GM10266 (cell line): ENCODE measurements around the gene PCDHGB1.
"Not testable (repeated sequence)": the region's sequence is repeated elsewhere in the genome, so short reads cannot be mapped to it uniquely, and the experiment has no call there.

Experiments
- DNase-seq: peaks from one replicate; pipeline ENCODE4 v3.0.0; 2012; ENCODE audit errors: extremely low spot score
- TF ChIP-seq, protein P1 (sequence below): IDR thresholded peaks from 2 replicates; pipeline ENCODE4 v1.5.1; 2012; ENCODE audit warnings: mild to moderate bottlenecking, low read depth; ENCODE audit not compliant: control insufficient read depth, insufficient read depth; ENCODE audit errors: missing control alignments

Gene PCDHGB1

DNA sequence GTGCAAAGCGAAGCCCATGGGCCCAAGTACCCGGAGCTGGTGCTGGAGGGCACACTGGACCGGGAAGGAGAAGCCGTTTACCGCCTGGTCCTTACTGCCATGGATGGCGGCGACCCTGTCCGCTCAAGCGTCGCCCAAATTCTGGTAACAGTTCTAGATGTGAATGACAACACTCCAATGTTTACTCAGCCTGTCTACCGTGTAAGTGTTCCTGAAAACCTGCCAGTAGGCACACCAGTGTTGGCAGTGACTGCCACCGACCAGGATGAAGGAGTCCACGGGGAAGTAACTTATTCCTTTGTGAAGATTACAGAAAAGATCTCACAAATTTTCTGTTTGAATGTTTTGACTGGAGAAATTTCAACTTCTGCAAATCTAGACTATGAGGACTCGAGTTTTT lies 24.7 kb downstream of the PCDHGB1 start:
- DNase-seq: no peak
- TF ChIP-seq, protein P1, sequence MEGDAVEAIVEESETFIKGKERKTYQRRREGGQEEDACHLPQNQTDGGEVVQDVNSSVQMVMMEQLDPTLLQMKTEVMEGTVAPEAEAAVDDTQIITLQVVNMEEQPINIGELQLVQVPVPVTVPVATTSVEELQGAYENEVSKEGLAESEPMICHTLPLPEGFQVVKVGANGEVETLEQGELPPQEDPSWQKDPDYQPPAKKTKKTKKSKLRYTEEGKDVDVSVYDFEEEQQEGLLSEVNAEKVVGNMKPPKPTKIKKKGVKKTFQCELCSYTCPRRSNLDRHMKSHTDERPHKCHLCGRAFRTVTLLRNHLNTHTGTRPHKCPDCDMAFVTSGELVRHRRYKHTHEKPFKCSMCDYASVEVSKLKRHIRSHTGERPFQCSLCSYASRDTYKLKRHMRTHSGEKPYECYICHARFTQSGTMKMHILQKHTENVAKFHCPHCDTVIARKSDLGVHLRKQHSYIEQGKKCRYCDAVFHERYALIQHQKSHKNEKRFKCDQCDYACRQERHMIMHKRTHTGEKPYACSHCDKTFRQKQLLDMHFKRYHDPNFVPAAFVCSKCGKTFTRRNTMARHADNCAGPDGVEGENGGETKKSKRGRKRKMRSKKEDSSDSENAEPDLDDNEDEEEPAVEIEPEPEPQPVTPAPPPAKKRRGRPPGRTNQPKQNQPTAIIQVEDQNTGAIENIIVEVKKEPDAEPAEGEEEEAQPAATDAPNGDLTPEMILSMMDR: no peak

DNA sequence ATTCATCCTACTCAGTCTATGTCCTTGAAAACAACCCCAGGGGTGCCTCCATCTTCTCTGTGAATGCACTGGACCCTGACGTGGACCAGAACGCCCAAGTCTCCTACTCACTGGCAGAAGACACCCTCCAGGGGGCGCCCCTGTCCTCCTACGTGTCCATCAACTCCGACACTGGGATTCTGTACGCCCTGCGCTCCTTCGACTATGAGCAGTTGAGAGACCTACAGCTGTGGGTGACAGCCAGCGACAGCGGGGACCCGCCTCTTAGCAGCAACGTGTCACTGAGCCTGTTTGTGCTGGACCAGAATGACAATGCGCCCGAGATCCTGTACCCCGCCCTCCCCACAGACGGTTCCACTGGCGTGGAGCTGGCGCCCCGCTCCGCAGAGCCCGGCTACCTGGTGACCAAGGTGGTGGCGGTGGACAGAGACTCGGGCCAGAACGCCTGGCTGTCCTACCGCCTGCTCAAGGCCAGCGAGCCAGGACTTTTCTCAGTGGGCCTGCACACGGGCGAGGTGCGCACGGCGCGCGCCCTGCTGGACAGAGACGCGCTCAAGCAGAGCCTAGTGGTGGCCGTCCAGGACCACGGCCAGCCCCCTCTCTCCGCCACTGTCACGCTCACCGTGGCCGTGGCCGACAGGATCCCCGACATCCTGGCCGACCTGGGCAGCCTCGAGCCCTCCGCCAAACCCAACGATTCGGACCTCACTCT lies 25.7 kb downstream of the PCDHGB1 start:
- not testable (repeated sequence) for DNase-seq

DNA sequence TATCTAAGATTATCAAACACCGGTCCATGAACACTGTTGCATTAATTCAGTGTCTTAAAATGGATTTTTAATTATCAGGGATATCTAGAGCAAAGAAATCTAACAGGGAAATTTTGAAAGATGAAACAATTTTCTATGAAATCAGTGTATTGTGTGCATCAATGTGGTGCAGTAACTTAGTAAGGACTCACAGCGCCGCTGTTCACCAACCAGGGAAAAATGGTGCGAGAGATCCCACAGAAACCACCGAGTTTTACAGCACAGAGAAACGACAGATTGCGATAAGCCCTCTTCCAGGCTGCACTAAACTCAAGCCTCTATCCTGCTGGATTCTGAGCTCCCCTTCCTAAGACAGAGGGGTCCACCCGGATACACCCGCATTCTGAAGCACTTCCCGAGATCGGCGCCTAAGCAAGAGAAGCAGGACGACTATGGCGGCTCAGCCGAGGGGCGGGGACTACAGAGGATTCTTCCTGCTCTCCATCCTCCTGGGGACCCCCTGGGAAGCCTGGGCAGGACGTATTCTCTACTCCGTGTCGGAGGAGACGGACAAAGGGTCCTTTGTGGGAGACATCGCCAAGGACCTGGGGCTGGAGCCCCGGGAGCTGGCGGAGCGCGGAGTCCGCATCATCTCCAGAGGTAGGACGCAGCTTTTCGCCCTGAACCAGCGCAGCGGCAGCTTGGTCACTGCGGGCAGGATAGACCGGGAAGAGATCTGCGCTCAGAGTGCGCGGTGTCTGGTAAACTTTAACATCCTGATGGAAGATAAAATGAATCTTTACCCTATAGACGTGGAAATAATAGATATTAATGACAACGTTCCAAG lies 32.8 kb downstream of the PCDHGB1 start, which contains the start of gene PCDHGA7:
Gene PCDHGA7, plus strand, starts transcription at position 274 of the 826 bp plus-strand sequence. Its CDS starts 158 bp downstream, at position 432.
- no peak for DNase-seq

DNA sequence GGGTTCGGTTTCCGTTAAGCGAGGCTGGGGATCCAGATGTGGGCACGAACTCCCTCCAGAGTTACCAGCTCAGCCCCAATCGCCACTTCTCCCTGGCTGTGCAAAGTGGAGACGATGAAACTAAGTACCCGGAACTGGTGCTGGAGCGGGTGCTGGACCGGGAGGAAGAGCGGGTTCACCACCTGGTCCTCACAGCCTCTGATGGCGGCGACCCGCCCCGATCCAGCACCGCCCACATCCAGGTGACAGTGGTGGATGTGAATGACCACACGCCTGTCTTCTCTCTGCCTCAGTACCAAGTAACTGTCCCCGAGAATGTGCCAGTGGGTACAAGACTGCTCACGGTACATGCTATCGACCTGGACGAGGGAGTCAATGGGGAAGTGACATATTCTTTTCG lies 33.4 kb downstream of the PCDHGB1 start:
- no peak for DNase-seq
- TF ChIP-seq, protein P1: no peak

More for the DNA sequence above, 32.8 kb downstream of the PCDHGB1 start, which contains the start of gene PCDHGA7:
- TF ChIP-seq, protein P1: no peak

DNA sequence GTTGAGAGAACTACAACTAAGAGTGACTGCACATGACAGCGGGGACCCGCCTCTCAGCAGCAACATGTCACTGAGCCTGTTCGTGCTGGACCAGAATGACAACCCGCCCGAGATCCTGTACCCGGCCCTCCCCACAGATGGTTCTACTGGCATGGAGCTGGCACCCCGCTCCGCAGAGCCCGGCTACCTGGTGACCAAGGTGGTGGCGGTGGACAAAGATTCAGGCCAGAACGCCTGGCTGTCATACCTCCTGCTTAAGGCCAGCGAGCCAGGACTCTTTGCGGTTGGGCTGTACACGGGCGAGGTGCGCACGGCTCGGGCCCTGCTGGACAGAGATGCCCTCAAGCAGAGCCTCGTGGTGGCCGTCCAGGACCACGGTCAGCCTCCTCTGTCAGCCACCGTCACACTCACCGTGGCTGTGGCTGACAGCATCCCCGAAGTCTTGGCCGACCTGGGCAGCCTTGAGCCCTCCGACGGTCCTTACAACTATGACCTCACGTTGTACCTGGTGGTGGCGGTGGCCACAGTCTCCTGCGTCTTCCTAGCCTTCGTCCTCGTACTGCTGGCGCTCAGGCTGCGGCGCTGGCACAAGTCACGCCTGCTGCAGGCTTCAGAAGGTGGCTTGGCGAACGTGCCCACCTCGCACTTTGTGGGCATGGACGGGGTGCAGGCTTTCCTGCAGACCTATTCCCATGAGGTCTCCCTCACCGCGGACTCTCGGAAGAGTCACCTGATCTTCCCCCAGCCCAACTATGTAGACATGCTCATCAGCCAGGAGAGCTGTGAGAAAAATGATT lies 34.8 kb downstream of the PCDHGB1 start:
- TF ChIP-seq, protein P1: no peak
- no peak for DNase-seq

DNA sequence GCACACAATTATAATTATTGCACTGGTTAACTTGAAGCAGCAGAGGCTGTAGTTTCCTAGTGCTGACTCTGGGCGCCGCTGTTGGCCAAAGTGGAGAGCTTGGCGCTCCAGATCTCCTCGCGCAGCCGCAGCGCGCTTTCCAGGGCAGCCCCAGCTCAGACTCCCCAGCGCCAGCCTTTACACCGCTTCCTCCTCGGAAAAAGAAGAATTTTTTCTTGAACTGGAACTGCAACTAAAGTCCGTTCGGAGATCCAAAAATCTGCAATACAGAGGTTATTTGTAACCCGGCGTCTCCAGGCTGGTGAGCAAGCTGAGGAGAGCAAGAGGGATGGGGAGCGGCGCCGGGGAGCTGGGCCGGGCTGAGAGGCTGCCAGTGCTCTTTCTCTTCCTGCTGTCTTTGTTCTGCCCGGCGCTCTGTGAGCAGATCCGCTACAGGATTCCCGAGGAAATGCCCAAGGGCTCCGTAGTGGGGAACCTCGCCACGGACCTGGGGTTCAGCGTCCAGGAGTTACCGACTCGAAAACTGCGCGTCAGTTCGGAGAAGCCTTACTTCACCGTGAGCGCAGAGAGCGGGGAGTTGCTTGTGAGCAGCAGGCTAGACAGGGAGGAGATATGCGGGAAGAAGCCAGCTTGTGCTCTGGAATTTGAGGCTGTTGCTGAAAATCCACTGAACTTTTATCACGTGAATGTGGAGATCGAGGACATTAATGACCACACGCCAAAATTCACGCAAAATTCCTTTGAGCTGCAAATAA lies 37.8 kb downstream of the PCDHGB1 start, which contains the start of gene PCDHGB4:
Gene PCDHGB4, plus strand, starts transcription at position 142 of the 755 bp plus-strand sequence. Its CDS starts 187 bp downstream, at position 329.
- DNase-seq: not testable (repeated sequence)

DNA sequence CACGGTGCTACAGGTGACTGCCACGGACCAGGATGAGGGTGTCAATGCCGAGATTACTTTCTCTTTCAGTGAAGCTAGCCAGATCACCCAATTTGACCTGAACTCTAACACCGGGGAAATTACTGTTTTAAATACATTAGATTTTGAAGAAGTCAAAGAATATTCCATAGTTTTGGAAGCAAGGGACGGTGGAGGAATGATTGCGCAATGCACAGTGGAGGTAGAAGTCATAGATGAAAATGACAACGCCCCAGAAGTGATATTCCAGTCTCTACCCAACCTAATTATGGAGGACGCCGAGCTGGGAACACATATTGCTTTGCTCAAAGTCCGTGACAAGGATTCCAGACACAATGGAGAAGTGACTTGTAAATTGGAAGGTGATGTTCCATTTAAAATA lies 38.8 kb downstream of the PCDHGB1 start:
- DNase-seq: no peak
- TF ChIP-seq, protein P1: no peak
